ENCODE measurements around the gene GRK5.
A peak's percentile ranks its signal among the peaks of the same experiment; 100 is the strongest.
"Not testable (repeated sequence)": the region's sequence is repeated elsewhere in the genome, so short reads cannot be mapped to it uniquely, and the experiment has no call there.

GRK5 gene

GRCh38 chr10:119180850-119181400, 26.4 kb upstream of the GRK5 start:
- not testable (repeated sequence) for H3K27me3 ChIP-seq (ENCODE audit: control insufficient read depth in 1 of 2, insufficient read depth in 1 of 2, low read length in 2 of 2); H2BK15ac ChIP-seq (ENCODE audit: low read depth, poor library complexity, severe bottlenecking); H3K27ac ChIP-seq (ENCODE audit: low read length, poor library complexity, severe bottlenecking); H4K91ac ChIP-seq (ENCODE audit: low read length); H3K18ac ChIP-seq (ENCODE audit: low read depth in 1 of 2, low read length in 2 of 2); H3K4me3 ChIP-seq (ENCODE audit: insufficient read depth in 1 of 2, low read depth in 1 of 2, low read length in 2 of 2); H2BK120ac ChIP-seq (ENCODE audit: low read depth, low read length); H3K9me3 ChIP-seq (ENCODE audit: control insufficient read depth, low read length); H3K4me2 ChIP-seq (ENCODE audit: low read length, poor library complexity, severe bottlenecking); H3K23ac ChIP-seq (ENCODE audit: low read length in 2 of 2); H4K8ac ChIP-seq (ENCODE audit: low read length); H3K14ac ChIP-seq (ENCODE audit: low read length in 2 of 2); DNase-seq; H3K4me1 ChIP-seq (ENCODE audit: control insufficient read depth, insufficient read depth, low read depth, low read length); H2BK12ac ChIP-seq (ENCODE audit: low read length in 2 of 2); H2AFZ ChIP-seq (ENCODE audit: low read depth, low read length); H3K9ac ChIP-seq (ENCODE audit: low read length); H3K4ac ChIP-seq (ENCODE audit: low read depth in 1 of 2, low read length in 2 of 2); H2AK5ac ChIP-seq (ENCODE audit: low read length, severe bottlenecking); H3K79me1 ChIP-seq (replicated peaks; ENCODE audit: low read length, poor library complexity, severe bottlenecking); H2BK5ac ChIP-seq (ENCODE audit: low read depth, low read length, poor library complexity, severe bottlenecking)
- H3K36me3 ChIP-seq (ENCODE audit: control insufficient read depth in 1 of 2, insufficient read depth in 2 of 2, low read depth in 1 of 2, low read length in 2 of 2) = peaks cover 10% of the 10 kb centered on the region in 2 experiments
- 98% methylated on average over 4 of the region's 7 CpGs for WGBS

DNA sequence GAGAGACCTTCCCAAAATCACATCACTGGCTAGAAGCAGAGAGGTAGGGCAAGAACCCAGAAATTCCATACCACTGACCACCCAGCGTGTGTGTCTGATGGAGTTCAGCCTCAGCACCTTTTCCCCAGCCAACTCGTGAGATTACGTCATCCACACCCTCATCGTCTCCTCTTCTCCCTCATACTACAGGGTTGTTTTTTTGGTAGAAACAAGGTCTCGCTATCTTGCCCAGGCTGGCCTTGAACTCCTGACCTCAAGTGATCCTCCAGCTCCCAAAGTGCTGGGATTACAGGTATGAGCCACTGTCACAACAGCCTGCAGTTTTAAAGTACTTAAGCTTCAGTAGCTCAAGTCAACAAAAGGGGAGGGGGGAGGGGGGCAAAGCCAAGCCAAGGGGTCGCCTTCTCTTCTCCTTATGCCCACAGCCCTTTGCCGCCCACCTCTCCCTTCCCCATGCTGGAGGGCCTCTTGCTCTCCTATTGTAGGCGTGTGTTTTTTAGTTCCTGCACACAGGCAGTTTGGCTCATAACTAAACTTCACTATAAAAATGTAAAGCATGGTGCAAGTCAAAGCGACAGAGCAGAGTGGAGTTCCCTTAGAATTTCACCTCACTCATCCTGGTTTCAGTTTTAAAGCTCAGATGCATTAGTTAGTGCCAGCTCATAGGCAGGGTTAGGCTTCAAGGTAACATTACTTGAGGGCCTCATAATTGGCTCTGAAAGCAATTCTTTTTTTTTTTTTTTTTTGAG, 23.5 kb upstream of the GRK5 start:
- no peaks in the 10 kb centered on the region for H3K79me1 ChIP-seq (replicated peaks; ENCODE audit: low read length, poor library complexity, severe bottlenecking)
- DNase-seq = no peak
- no peak overlapping the region for H3K23ac ChIP-seq (ENCODE audit: low read length in 2 of 2)
- no peak overlapping the region for H2BK5ac ChIP-seq (ENCODE audit: low read depth, low read length, poor library complexity, severe bottlenecking)
- no peak overlapping the region for H2AK5ac ChIP-seq (ENCODE audit: low read length, severe bottlenecking)
- H3K4me1 ChIP-seq (ENCODE audit: control insufficient read depth, insufficient read depth, low read depth, low read length) = no peaks in the 10 kb centered on the region
- H3K14ac ChIP-seq (ENCODE audit: low read length in 2 of 2) = no peak overlapping the region
- H3K9me3 ChIP-seq (ENCODE audit: control insufficient read depth, low read length) = no peaks in the 10 kb centered on the region
- H3K36me3 ChIP-seq (ENCODE audit: control insufficient read depth in 1 of 2, insufficient read depth in 2 of 2, low read depth in 1 of 2, low read length in 2 of 2) = no peaks in the 10 kb centered on the region
- no peak overlapping the region for H2AFZ ChIP-seq (ENCODE audit: low read depth, low read length)
- H3K27me3 ChIP-seq (ENCODE audit: control insufficient read depth in 1 of 2, insufficient read depth in 1 of 2, low read length in 2 of 2) = no peaks in the 10 kb centered on the region
- no peak overlapping the region for H3K4ac ChIP-seq (ENCODE audit: low read depth in 1 of 2, low read length in 2 of 2)
- H3K27ac ChIP-seq (ENCODE audit: low read length, poor library complexity, severe bottlenecking) = no peak overlapping the region
- H3K4me3 ChIP-seq (ENCODE audit: insufficient read depth in 1 of 2, low read depth in 1 of 2, low read length in 2 of 2) = no peak overlapping the region
- no peak overlapping the region for H2BK120ac ChIP-seq (ENCODE audit: low read depth, low read length)
- no peak overlapping the region for H4K91ac ChIP-seq (ENCODE audit: low read length)
- no peak overlapping the region for H3K4me2 ChIP-seq (ENCODE audit: low read length, poor library complexity, severe bottlenecking)
- no peak overlapping the region for H4K8ac ChIP-seq (ENCODE audit: low read length)
- H2BK12ac ChIP-seq (ENCODE audit: low read length in 2 of 2) = no peak overlapping the region
- 90% methylated on average over 9 of the region's 9 CpGs for WGBS
- H3K18ac ChIP-seq (ENCODE audit: low read depth in 1 of 2, low read length in 2 of 2) = no peak overlapping the region
- H2BK15ac ChIP-seq (ENCODE audit: low read depth, poor library complexity, severe bottlenecking) = no peak overlapping the region
- H3K9ac ChIP-seq (ENCODE audit: low read length) = no peak overlapping the region

GRCh38 chr10:119189811-119190282, 17.5 kb upstream of the GRK5 start:
- Histone ChIP-seq H3K4me1 (ENCODE audit: control insufficient read depth, insufficient read depth, low read depth, low read length) (peaks cover 5% of the 10 kb centered on the region), H2BK15ac (ENCODE audit: low read depth, poor library complexity, severe bottlenecking) (peak overlapping the region; percentile 12), H3K27me3 (ENCODE audit: control insufficient read depth in 1 of 2, insufficient read depth in 1 of 2, low read length in 2 of 2) (peaks cover 0 to 5% of the 10 kb centered on the region in 2 experiments), H3K36me3 (ENCODE audit: control insufficient read depth in 1 of 2, insufficient read depth in 2 of 2, low read depth in 1 of 2, low read length in 2 of 2) (no peaks in the 10 kb centered on the region), H3K79me1 (replicated peaks; ENCODE audit: low read length, poor library complexity, severe bottlenecking) (no peaks in the 10 kb centered on the region), H4K8ac (ENCODE audit: low read length) (peak overlapping the region; percentile 57), H2AK5ac (ENCODE audit: low read length, severe bottlenecking) (peak overlapping the region; percentile 49), H3K9ac (ENCODE audit: low read length) (peak overlapping the region; percentile 16), H3K4me3 (ENCODE audit: insufficient read depth in 1 of 2, low read depth in 1 of 2, low read length in 2 of 2) (no peak overlapping the region), H3K14ac (ENCODE audit: low read length in 2 of 2) (no peak overlapping the region), H2AFZ (ENCODE audit: low read depth, low read length) (no peak overlapping the region), H3K9me3 (ENCODE audit: control insufficient read depth, low read length) (no peaks in the 10 kb centered on the region), H3K4me2 (ENCODE audit: low read length, poor library complexity, severe bottlenecking) (no peak overlapping the region), H4K91ac (ENCODE audit: low read length) (no peak overlapping the region), H2BK12ac (ENCODE audit: low read length in 2 of 2) (peak overlapping the region; percentile 9 to 59), H2BK120ac (ENCODE audit: low read depth, low read length) (peak overlapping the region; percentile 37), H3K4ac (ENCODE audit: low read depth in 1 of 2, low read length in 2 of 2) (no peak overlapping the region), H2BK5ac (ENCODE audit: low read depth, low read length, poor library complexity, severe bottlenecking) (no peak overlapping the region), H3K27ac (ENCODE audit: low read length, poor library complexity, severe bottlenecking) (peak overlapping the region; percentile 71), H3K23ac (ENCODE audit: low read length in 2 of 2) (no peak overlapping the region), H3K18ac (ENCODE audit: low read depth in 1 of 2, low read length in 2 of 2) (peak overlapping the region in 1 of 2 experiments; percentile 67)
- peak; percentile 87 for DNase-seq
- 13% methylated on average over 3 of the region's 3 CpGs for WGBS

DNA sequence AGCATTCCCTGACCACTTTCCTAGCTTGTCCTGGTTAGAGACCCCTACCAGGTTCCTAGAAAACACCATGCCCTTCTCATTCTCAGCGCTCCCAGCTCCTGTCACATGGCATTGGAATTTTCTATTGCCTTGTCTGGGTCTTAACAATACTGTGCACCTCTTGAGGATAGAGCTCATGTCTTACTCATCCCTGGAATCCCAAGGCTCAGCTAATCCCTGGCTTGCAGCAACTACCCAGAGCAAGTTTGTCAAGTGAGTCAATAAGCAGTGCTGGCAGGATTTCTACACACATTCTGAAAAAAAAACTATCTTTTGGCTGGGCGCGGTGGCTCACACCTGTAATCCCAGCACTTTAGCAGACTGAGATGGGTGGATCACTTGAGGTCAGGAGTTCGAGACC, 17.0 kb upstream of the GRK5 start:
- H3K4me2 ChIP-seq (ENCODE audit: low read length, poor library complexity, severe bottlenecking) = no peak overlapping the region
- no peak overlapping the region for H2AFZ ChIP-seq (ENCODE audit: low read depth, low read length)
- peak overlapping the region; percentile 71 for H3K27ac ChIP-seq (ENCODE audit: low read length, poor library complexity, severe bottlenecking)
- H2BK12ac ChIP-seq (ENCODE audit: low read length in 2 of 2) = peak overlapping the region in 1 of 2 experiments; percentile 9
- 0% methylated on average over 3 of the region's 4 CpGs for WGBS
- no peak overlapping the region for H2BK15ac ChIP-seq (ENCODE audit: low read depth, poor library complexity, severe bottlenecking)
- H3K4me1 ChIP-seq (ENCODE audit: control insufficient read depth, insufficient read depth, low read depth, low read length) = peaks cover 5% of the 10 kb centered on the region
- peak overlapping the region; percentile 57 for H4K8ac ChIP-seq (ENCODE audit: low read length)
- peaks cover 0 to 5% of the 10 kb centered on the region in 2 experiments for H3K27me3 ChIP-seq (ENCODE audit: control insufficient read depth in 1 of 2, insufficient read depth in 1 of 2, low read length in 2 of 2)
- no peak overlapping the region for H4K91ac ChIP-seq (ENCODE audit: low read length)
- no peak overlapping the region for H3K23ac ChIP-seq (ENCODE audit: low read length in 2 of 2)
- no peak overlapping the region for H2BK5ac ChIP-seq (ENCODE audit: low read depth, low read length, poor library complexity, severe bottlenecking)
- no peaks in the 10 kb centered on the region for H3K36me3 ChIP-seq (ENCODE audit: control insufficient read depth in 1 of 2, insufficient read depth in 2 of 2, low read depth in 1 of 2, low read length in 2 of 2)
- H3K79me1 ChIP-seq (replicated peaks; ENCODE audit: low read length, poor library complexity, severe bottlenecking) = no peaks in the 10 kb centered on the region
- H3K4ac ChIP-seq (ENCODE audit: low read depth in 1 of 2, low read length in 2 of 2) = no peak overlapping the region
- peak overlapping the region; percentile 1 to 67 for H3K18ac ChIP-seq (ENCODE audit: low read depth in 1 of 2, low read length in 2 of 2)
- DNase-seq = peak; percentile 98
- H2BK120ac ChIP-seq (ENCODE audit: low read depth, low read length) = peak overlapping the region; percentile 37
- H3K9me3 ChIP-seq (ENCODE audit: control insufficient read depth, low read length) = no peaks in the 10 kb centered on the region
- no peak overlapping the region for H3K14ac ChIP-seq (ENCODE audit: low read length in 2 of 2)
- no peak overlapping the region for H2AK5ac ChIP-seq (ENCODE audit: low read length, severe bottlenecking)
- no peak overlapping the region for H3K4me3 ChIP-seq (ENCODE audit: insufficient read depth in 1 of 2, low read depth in 1 of 2, low read length in 2 of 2)
- H3K9ac ChIP-seq (ENCODE audit: low read length) = peak overlapping the region; percentile 16

Measured in mesenchymal stem cell (in vitro differentiated cells and primary cell).